ENCODE results near the gene HS3ST4.
"Not testable (repeated sequence)": the region's sequence is repeated elsewhere in the genome, so short reads cannot be mapped to it uniquely, and the experiment has no call there.

Gene HS3ST4

GRCh38 chr16:26016989-26017388 lies 325.2 kb downstream of the HS3ST4 start:
- DNase-seq: no peak

GRCh38 chr16:26019381-26020242 lies 327.9 kb downstream of the HS3ST4 start:
- DNase-seq: no peak

GRCh38 chr16:26026709-26027450 lies 335.1 kb downstream of the HS3ST4 start:
- DNase-seq: no peak

GRCh38 chr16:26031286-26031685 lies 339.5 kb downstream of the HS3ST4 start:
- no peak for DNase-seq

GRCh38 chr16:26032661-26033060 lies 340.9 kb downstream of the HS3ST4 start:
- not testable (repeated sequence) for DNase-seq

- DNase-seq: no peak
Measured at GRCh38 chr16:26041952-26042668, 350.4 kb downstream of the HS3ST4 start.

- DNase-seq: no peak
Measured at GRCh38 chr16:26050472-26050871, 358.7 kb downstream of the HS3ST4 start.

GRCh38 chr16:26051063-26051462 lies 359.3 kb downstream of the HS3ST4 start:
- DNase-seq: no peak

GRCh38 chr16:26053889-26054288 lies 362.1 kb downstream of the HS3ST4 start:
- DNase-seq: no peak

GRCh38 chr16:26058326-26058725 lies 366.6 kb downstream of the HS3ST4 start:
- no peak for DNase-seq

- no peak for DNase-seq
Measured at GRCh38 chr16:26070302-26071100, 378.7 kb downstream of the HS3ST4 start.

- DNase-seq: no peak
Measured at GRCh38 chr16:26071101-26071866, 379.5 kb downstream of the HS3ST4 start.

- DNase-seq: no peak
Measured at GRCh38 chr16:26078716-26079355, 387.1 kb downstream of the HS3ST4 start.

GRCh38 chr16:26087091-26087490 lies 395.3 kb downstream of the HS3ST4 start:
- no peak for DNase-seq

- no peak for DNase-seq
Measured at GRCh38 chr16:26091511-26091910, 399.8 kb downstream of the HS3ST4 start.

GRCh38 chr16:26098206-26098605 lies 406.4 kb downstream of the HS3ST4 start:
- DNase-seq: not testable (repeated sequence)

GRCh38 chr16:26102369-26102768 lies 410.6 kb downstream of the HS3ST4 start:
- no peak for DNase-seq

- no peak for DNase-seq
Measured at GRCh38 chr16:26108836-26109505, 417.2 kb downstream of the HS3ST4 start.

GRCh38 chr16:26111900-26112299 lies 420.1 kb downstream of the HS3ST4 start:
- no peak for DNase-seq

GRCh38 chr16:26118575-26118974 lies 426.8 kb downstream of the HS3ST4 start:
- no peak for DNase-seq

- DNase-seq: no peak
Measured at GRCh38 chr16:26120729-26121128, 429.0 kb downstream of the HS3ST4 start.
